SH-SY5Y (cell line): ENCODE data around the gene POLR1H.

Source experiments
- GATA2 ChIP-seq: IDR thresholded peaks from 2 replicates; pipeline ENCODE4 v1.6.1; 2011; ENCODE audit warnings: mild to moderate bottlenecking, low read depth, low read length
- GATA3 ChIP-seq: IDR thresholded peaks from 2 replicates; pipeline ENCODE4 v1.6.1; 2011; ENCODE audit warnings: low read depth, mild to moderate bottlenecking, low read length, moderate library complexity

DNA sequence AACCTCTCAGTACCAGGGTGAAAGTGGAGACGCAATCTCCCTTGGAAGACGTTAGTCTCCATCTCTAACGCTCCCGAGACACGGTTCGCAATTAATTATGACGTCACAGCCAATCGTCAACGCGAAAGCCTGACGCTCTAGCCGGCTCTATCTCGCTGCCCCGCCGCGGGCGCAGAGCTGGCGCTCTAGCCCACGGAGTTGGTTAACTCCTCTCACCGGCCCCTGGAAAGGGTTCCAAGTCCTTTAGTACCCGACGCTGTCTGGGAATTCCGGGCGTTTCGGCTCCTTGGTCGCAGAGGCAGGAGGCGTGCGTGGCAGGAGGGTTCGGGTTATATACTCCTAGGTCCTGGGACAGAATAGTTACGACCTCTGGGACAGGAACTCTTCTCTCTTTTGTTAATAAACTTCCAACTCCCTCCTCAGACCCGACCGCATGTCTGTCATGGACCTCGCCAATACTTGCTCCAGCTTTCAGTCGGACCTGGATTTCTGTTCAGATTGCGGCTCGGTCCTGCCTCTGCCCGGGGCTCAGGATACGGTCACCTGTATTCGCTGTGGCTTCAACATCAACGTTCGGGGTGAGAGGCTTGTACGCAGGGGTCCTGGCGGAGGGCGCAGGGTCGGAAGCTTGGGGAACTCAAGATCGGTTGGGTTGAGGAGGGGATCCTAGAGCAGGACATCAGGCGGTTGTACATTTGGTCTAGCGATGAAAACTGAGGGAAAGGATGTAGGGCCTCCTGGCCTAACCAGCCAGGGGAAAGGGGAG, at the start of gene POLR1H:
- TF ChIP-seq GATA3 (no peak), GATA2 (no peak)
